Measurements from ENCODE around the gene HK1. TPM values are rescaled to one million over a fixed set of nuclear protein-coding genes. Genes with fewer than 3 reads are reported as not detected.

HK1 gene
- total RNA-seq, 4 donors from 2014 or later = 38.0 to 93.2 (median 50.6) TPM

- ATAC-seq (ENCODE audit: low FRiP score) = no peak
- DNase-seq (ENCODE audit: low spot score) = no peak
- TF ChIP-seq CTCF (IDR thresholded peaks at IDR 0.05) = no peak
These were observed 60.5 kb downstream of the HK1 start for GRCh38 chr10:69338547-69339450.

- ATAC-seq (ENCODE audit: low FRiP score) (no peak), DNase-seq (ENCODE audit: low spot score) (no peak)
- no peak for TF ChIP-seq CTCF (IDR thresholded peaks at IDR 0.05)
These were observed 62.4 kb downstream of the HK1 start for GRCh38 chr10:69340695-69341094.

- ATAC-seq (ENCODE audit: low FRiP score) = no peak
- no peak for DNase-seq (ENCODE audit: low spot score)
- no peak for TF ChIP-seq CTCF (IDR thresholded peaks at IDR 0.05)
These were observed 65.6 kb downstream of the HK1 start for GRCh38 chr10:69343905-69344304.

- no peak for TF ChIP-seq CTCF (IDR thresholded peaks at IDR 0.05)
- DNase-seq (ENCODE audit: low spot score) (no peak), ATAC-seq (ENCODE audit: low FRiP score) (no peak)
These were observed 66.4 kb downstream of the HK1 start for GRCh38 chr10:69344591-69345252.

- ATAC-seq (ENCODE audit: low FRiP score) = no peak
- no peak for TF ChIP-seq CTCF (IDR thresholded peaks at IDR 0.05)
- DNase-seq (ENCODE audit: low spot score) = no peak
These were observed 67.1 kb downstream of the HK1 start for GRCh38 chr10:69345402-69345801.

GRCh38 chr10:69345890-69346474 lies 67.7 kb downstream of the HK1 start:
- no peak for TF ChIP-seq CTCF (IDR thresholded peaks at IDR 0.05)
- DNase-seq (ENCODE audit: low spot score) = no peak
- ATAC-seq (ENCODE audit: low FRiP score) = no peak
